OCI-LY1 (cell line): ENCODE data around the gene ZBTB20.

ENCODE experiments used
- H2AFZ ChIP-seq: fragments of 200-600 bp; sonication (generic), shearing (Covaris generic); 2 replicates; pipeline ENCODE4 v1.6.0; 2014; ENCODE audit warnings: antibody characterized with exemption, mild to moderate bottlenecking, low read length
- H3F3A ChIP-seq: fragments of 200-600 bp; sonication (generic), shearing (Covaris generic); 2 replicates; pipeline ENCODE4 v1.6.0; 2014; ENCODE audit warnings: mild to moderate bottlenecking, antibody characterized with exemption, low read length, moderate library complexity; ENCODE audit not compliant: insufficient read depth
- H3K27ac ChIP-seq: fragments of 200-600 bp; sonication (generic); 2 replicates; pipeline ENCODE4 v1.5.1; 2014; ENCODE audit warnings: low read length, mixed run types, mild to moderate bottlenecking, low read depth; ENCODE audit not compliant: poor library complexity, severe bottlenecking
- H3K27me3 ChIP-seq: fragments of 200-600 bp; sonication (generic); 2 replicates; pipeline ENCODE4 v1.6.0; 2014; ENCODE audit warnings: antibody characterized with exemption, mild to moderate bottlenecking, low read length, moderate library complexity; ENCODE audit not compliant: insufficient read depth
- H3K36me3 ChIP-seq: fragments of 200-600 bp; sonication (generic); 2 replicates; pipeline ENCODE4 v1.6.1; 2014; ENCODE audit warnings: mild to moderate bottlenecking, antibody characterized with exemption, low read length, moderate library complexity, mixed read lengths; ENCODE audit not compliant: insufficient read depth
- H3K4me1 ChIP-seq: fragments of 200-600 bp; sonication (generic); 2 replicates; pipeline ENCODE4 v1.5.1; 2014; ENCODE audit warnings: mild to moderate bottlenecking, low read length, moderate library complexity; ENCODE audit not compliant: insufficient read depth, severe bottlenecking
- H3K4me2 ChIP-seq: fragments of 200-600 bp; sonication (generic), shearing (Covaris generic); 2 replicates; pipeline ENCODE4 v1.6.1; 2014; ENCODE audit warnings: low read length
- H3K4me3 ChIP-seq: fragments of 200-600 bp; sonication (generic); 2 replicates; pipeline ENCODE4 v1.5.1; 2014; ENCODE audit warnings: low read length, low read depth, mild to moderate bottlenecking, mixed read lengths; ENCODE audit not compliant: poor library complexity, severe bottlenecking
- H3K79me2 ChIP-seq: fragments of 200-600 bp; shearing (Covaris generic); 2 replicates; pipeline ENCODE4 v1.6.1; 2016; ENCODE audit warnings: mixed run types, low read length, mixed read lengths; ENCODE audit not compliant: insufficient read depth
- H3K9ac ChIP-seq: fragments of 200-600 bp; sonication (generic), shearing (Covaris generic); 2 replicates; pipeline ENCODE4 v1.6.1; 2014; ENCODE audit warnings: mild to moderate bottlenecking, low read length, mixed read lengths
- H3K9me2 ChIP-seq: fragments of 200-600 bp; sonication (generic), shearing (Covaris generic); 2 replicates; pipeline ENCODE4 v1.6.1; 2014; ENCODE audit warnings: low read depth, mild to moderate bottlenecking, low read length, mixed read lengths
- H3K9me3 ChIP-seq: fragments of 200-600 bp; shearing (Covaris generic); 2 replicates; pipeline ENCODE4 v1.6.1; 2014; ENCODE audit warnings: low read length, mixed read lengths
- H4K20me1 ChIP-seq: fragments of 200-600 bp; sonication (generic), shearing (Covaris generic); 2 replicates; pipeline ENCODE4 v1.6.0; 2016; ENCODE audit warnings: mild to moderate bottlenecking, low read length; ENCODE audit not compliant: insufficient read depth
- EZH2 ChIP-seq: fragments of 200-600 bp; sonication (generic), shearing (Covaris generic); IDR thresholded peaks from 2 replicates; pipeline ENCODE4 v1.8.0; 2017; ENCODE audit warnings: borderline replicate concordance, mixed run types, mild to moderate bottlenecking, antibody characterized with exemption, low read length, moderate library complexity, mixed read lengths
- TF ChIP-seq, protein P1 (sequence below): fragments of 200-600 bp; sonication (generic), shearing (Covaris generic); IDR thresholded peaks from 2 replicates; pipeline ENCODE4 v1.5.1; 2017; ENCODE audit warnings: mild to moderate bottlenecking, antibody characterized with exemption, low read length, moderate library complexity, mixed read lengths

ZBTB20 gene

DNA sequence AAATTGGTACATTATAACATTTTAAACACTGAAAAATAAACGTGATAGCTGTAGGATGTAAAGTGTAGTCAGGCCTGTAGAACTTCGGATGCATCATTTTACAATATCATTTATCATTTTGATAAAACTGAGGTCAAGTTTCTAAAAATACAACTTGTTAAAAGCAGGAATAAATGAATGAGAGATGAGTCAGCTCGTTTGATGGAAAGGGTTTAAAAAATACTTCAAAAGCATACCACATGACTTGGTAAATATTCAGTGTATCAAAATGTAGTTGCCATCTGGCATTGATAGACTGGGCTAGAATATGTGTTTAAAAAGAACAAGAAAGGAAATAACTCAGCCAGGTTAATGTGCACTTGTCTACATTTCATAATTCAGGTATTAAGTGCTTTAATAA, 496.3 kb downstream of the ZBTB20 start:
- Histone ChIP-seq H3K4me1 (no peaks in the 10 kb centered on the region), H3K27ac (no peak overlapping the region), H3K4me2 (no peak overlapping the region)

DNA sequence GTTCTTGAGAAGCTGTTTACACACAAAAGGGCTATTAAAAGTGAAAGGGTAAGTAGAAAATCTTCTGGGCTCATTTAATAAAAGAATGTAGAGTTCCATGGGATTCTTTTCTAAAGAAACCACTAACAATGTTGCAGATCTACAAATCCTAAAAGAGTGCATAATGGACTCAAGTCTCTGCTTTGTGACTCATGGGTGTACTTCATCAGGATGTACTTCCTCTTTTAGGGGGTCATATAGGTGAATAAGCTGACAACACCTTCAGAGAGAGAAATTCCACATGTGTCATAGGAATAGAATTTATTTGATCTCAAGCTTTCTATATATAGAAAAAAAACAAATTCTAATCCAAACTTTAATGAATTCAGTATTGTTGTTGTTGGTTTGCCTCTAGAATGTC, 497.8 kb downstream of the ZBTB20 start:
- Histone ChIP-seq H2AFZ (no peak overlapping the region), H3F3A (0 out of 2 replicates have a peak, but pooled peaks cover 2% of the 10 kb centered on the region), H3K4me3 (no peak overlapping the region), H3K4me1 (no peaks in the 10 kb centered on the region), H3K9ac (no peak overlapping the region), H3K27me3 (no peaks in the 10 kb centered on the region), H3K79me2 (no peaks in the 10 kb centered on the region), H3K9me3 (no peaks in the 10 kb centered on the region), H3K9me2 (no peaks in the 10 kb centered on the region), H3K4me2 (no peak overlapping the region), H4K20me1 (no peaks in the 10 kb centered on the region), H3K36me3 (no peaks in the 10 kb centered on the region), H3K27ac (no peak overlapping the region)
- TF ChIP-seq, protein P1, sequence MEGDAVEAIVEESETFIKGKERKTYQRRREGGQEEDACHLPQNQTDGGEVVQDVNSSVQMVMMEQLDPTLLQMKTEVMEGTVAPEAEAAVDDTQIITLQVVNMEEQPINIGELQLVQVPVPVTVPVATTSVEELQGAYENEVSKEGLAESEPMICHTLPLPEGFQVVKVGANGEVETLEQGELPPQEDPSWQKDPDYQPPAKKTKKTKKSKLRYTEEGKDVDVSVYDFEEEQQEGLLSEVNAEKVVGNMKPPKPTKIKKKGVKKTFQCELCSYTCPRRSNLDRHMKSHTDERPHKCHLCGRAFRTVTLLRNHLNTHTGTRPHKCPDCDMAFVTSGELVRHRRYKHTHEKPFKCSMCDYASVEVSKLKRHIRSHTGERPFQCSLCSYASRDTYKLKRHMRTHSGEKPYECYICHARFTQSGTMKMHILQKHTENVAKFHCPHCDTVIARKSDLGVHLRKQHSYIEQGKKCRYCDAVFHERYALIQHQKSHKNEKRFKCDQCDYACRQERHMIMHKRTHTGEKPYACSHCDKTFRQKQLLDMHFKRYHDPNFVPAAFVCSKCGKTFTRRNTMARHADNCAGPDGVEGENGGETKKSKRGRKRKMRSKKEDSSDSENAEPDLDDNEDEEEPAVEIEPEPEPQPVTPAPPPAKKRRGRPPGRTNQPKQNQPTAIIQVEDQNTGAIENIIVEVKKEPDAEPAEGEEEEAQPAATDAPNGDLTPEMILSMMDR = no peak
- no peak for TF ChIP-seq EZH2

More for the DNA sequence above, 496.3 kb downstream of the ZBTB20 start:
- Histone ChIP-seq H2AFZ (no peak overlapping the region), H3K36me3 (no peaks in the 10 kb centered on the region), H3K79me2 (no peaks in the 10 kb centered on the region), H3K27me3 (no peaks in the 10 kb centered on the region), H3K4me3 (no peak overlapping the region), H4K20me1 (no peaks in the 10 kb centered on the region), H3K9me2 (no peaks in the 10 kb centered on the region), H3K9ac (no peak overlapping the region), H3F3A (0 out of 2 replicates have a peak, but pooled peaks cover 2% of the 10 kb centered on the region), H3K9me3 (no peaks in the 10 kb centered on the region)
- no peak for TF ChIP-seq EZH2
- TF ChIP-seq, protein P1 = no peak

DNA sequence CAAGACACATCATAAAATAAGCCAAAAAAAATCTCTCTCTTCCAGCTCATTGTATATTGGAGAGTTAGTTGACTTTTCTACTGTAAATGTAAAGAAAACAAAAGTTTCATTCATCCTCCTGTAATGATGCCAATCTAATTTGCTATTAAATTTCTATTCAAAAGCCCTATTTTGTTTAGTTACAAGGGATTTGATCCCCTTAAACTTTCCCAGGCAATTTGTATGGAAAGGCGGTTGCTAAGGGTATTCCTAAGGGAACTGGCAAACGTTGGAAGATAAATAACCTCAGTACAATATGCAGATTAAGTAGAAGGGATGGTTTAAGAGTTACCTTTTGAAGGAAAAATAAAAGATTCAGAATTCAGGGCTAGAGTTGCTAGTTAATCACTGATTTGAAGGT, 500.6 kb downstream of the ZBTB20 start:
- H3K79me2 ChIP-seq = no peaks in the 10 kb centered on the region
- no peak for TF ChIP-seq EZH2
- TF ChIP-seq, protein P1 = no peak
- H3K4me3 ChIP-seq = no peak overlapping the region
- no peaks in the 10 kb centered on the region for H3K36me3 ChIP-seq
- H3K9ac ChIP-seq = no peak overlapping the region
- H3K4me2 ChIP-seq = no peak overlapping the region
- H3K9me2 ChIP-seq = no peaks in the 10 kb centered on the region
- no peaks in the 10 kb centered on the region for H3K27me3 ChIP-seq
- no peak overlapping the region for H3K27ac ChIP-seq
- no peak overlapping the region for H2AFZ ChIP-seq
- 0 out of 2 replicates have a peak, but pooled peaks cover 2% of the 10 kb centered on the region for H3F3A ChIP-seq
- no peaks in the 10 kb centered on the region for H3K4me1 ChIP-seq
- H4K20me1 ChIP-seq = no peaks in the 10 kb centered on the region
- no peaks in the 10 kb centered on the region for H3K9me3 ChIP-seq
